LNCaP clone FGC (cell line): ENCODE data around the gene SGCA.

Source experiments
- DNase-seq: peaks from one replicate; pipeline ENCODE4 v3.0.0-alpha.2; 2011; ENCODE audit warnings: low read depth
- H3K4me3 ChIP-seq: 2 replicates; pipeline ENCODE4 v1.5.1; 2011; ENCODE audit warnings: mild to moderate bottlenecking, low read depth, low read length, control low read depth
- TF ChIP-seq, protein P1 (sequence below): IDR thresholded peaks from 2 replicates; pipeline ENCODE4 v1.5.1; 2012; ENCODE audit warnings: mild to moderate bottlenecking; ENCODE audit not compliant: control insufficient read depth, insufficient read depth; ENCODE audit errors: extremely low read depth

The SGCA gene

GRCh38 chr17:50204431-50204830 is 38.6 kb downstream of the SGCA start:
- no peak overlapping the region for H3K4me3 ChIP-seq
- no peak for DNase-seq
- TF ChIP-seq, protein P1, sequence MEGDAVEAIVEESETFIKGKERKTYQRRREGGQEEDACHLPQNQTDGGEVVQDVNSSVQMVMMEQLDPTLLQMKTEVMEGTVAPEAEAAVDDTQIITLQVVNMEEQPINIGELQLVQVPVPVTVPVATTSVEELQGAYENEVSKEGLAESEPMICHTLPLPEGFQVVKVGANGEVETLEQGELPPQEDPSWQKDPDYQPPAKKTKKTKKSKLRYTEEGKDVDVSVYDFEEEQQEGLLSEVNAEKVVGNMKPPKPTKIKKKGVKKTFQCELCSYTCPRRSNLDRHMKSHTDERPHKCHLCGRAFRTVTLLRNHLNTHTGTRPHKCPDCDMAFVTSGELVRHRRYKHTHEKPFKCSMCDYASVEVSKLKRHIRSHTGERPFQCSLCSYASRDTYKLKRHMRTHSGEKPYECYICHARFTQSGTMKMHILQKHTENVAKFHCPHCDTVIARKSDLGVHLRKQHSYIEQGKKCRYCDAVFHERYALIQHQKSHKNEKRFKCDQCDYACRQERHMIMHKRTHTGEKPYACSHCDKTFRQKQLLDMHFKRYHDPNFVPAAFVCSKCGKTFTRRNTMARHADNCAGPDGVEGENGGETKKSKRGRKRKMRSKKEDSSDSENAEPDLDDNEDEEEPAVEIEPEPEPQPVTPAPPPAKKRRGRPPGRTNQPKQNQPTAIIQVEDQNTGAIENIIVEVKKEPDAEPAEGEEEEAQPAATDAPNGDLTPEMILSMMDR, result no peak

DNA sequence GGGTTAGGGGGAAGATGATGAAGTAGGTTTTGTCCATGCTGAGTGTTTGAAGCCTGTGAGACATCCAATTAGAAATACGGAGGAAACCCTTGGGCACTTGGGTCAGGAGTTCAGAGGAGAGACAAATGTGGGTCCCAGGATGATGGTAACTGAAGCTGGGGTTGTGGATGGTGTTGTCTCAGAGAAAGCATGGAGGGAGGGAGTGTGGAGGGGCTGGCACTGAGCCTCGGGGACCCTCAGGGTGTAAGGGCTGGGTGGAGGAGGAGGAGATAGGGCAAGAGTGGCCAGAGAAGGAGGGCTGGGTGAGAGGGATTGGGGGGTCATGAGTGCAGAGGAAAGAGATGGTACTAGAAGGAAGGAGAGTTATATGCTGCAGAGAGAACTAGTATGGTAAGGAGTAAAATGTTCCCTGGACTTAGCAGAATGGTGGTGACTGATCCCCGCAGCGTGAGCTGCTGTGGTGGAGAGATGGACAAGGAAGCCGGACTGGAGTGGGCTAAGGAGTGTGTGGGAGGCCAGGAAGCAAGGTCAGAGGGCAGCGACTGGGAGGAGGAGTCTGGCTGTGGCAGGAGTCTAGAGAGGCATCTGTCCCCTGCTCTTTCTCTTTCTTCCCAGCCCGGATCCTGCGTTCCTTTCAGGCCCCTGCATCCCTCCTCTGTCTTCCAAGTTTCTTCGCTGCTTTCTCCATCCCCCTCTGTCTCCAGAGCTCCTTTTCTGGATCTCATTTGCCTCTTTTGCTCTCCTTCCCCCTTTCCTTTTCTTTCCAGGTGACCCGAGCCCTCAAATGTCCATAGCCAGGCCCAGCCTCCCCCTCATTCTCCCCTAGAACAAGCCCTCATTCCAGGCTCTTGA is 39.5 kb downstream of the SGCA start:
- TF ChIP-seq, protein P1, result no peak
- no peak overlapping the region for H3K4me3 ChIP-seq
- no peak for DNase-seq

- no peak overlapping the region for H3K4me3 ChIP-seq
- TF ChIP-seq, protein P1, result no peak
- no peak for DNase-seq
Observed at GRCh38 chr17:50205963-50206505, 40.2 kb downstream of the SGCA start.

DNA sequence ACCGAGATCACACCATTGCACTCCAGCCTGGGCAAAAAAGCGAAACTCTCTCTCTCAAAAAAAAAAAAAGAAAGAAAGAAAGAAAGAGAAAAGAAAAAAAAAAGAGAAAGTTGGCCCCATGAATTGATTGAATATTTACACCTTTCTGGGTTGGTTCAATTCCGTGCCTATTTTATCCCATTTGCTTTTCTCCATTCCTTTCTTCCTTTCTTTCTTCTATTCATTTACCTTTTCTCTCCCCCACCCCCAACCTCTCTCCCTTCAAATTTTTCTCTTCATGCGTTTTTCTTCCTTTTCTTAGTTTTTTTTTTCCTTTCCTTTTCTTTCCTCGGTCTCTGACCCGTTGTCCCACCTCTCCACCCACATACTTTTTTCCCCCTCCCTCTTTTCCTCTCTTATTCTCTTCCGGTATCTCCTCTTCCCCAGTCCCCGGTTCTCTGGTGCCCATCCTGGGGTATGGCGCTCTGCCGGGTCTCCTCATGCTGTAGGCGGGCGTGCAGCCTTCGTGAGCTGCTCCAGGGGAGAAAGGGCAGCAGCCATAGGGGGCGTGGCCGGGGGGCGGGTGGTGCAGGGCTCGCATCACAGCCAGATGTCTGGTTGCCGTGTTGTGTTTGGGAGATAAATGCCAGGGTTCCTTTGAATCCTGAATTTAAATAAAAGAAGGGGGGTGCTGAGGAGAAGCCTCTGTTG is 40.9 kb downstream of the SGCA start:
- H3K4me3 ChIP-seq, result no peak overlapping the region
- no peak for DNase-seq
- TF ChIP-seq, protein P1, result no peak

- H3K4me3 ChIP-seq, result no peak overlapping the region
- DNase-seq, result no peak
- TF ChIP-seq, protein P1, result no peak
Observed at GRCh38 chr17:50207315-50207714, 41.5 kb downstream of the SGCA start.

DNA sequence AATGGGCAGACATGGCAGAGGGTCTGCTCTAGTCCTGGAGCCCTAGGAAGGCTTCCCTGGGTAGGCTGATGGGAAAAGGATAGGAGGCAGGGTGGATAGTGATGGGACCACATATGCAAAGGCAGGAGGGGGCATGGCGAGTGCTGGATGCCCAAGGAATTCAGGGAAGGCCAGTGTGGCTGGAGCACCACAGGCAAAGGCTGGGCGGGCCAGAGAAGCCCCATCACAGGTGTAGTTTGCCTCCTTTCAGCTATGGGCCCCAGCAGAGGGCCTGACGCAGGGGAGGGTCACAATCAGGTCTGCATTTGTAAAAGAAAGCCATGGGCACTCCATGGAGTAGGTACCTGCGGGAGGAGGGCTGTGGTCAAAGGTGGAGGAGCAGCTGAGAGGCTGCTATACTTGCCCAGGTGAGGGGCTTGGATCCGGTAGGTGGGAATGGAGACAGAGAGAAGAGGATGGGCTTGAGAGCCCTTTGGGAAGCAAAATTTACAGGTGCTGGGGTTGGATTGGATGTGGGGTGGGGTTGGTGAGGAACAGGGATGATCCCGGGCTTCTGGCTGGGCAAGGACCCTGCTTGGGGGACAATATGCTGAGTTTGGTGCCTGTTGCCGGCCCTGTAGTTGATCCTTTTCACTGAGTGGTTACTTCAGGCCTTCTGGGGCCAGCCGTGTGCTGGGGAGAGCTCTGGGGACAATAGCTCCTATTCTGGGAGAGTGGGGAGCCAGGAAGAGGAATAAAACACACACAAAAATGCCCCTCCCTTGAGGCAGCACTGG is 42.2 kb downstream of the SGCA start:
- no peak overlapping the region for H3K4me3 ChIP-seq
- no peak for DNase-seq
- TF ChIP-seq, protein P1, result no peak
